ENCODE data around the gene RWDD3.

RWDD3 gene

GRCh38 chr1:95236784-95237575 is 3.0 kb downstream of the RWDD3 start:
- TF ChIP-seq CTCF (IDR thresholded peaks at IDR 0.05; ENCODE audit: insufficient read depth, low read length, poor library complexity, severe bottlenecking) (no peak), EZH2phosphoT487 (conservative IDR thresholded peaks at IDR 0.05; ENCODE audit: low read length) (no peak)
- Histone ChIP-seq H3K27ac (ENCODE audit: low read depth, low read length) (no peak overlapping the region), H3K79me2 (ENCODE audit: insufficient read depth, low read length) (0 out of 2 replicates have a peak, but pooled peaks cover 4% of the 10 kb centered on the region)

GRCh38 chr1:95237981-95238703 is 4.1 kb downstream of the RWDD3 start:
- H3K79me2 ChIP-seq (ENCODE audit: insufficient read depth, low read length): 0 out of 2 replicates have a peak, but pooled peaks cover 4% of the 10 kb centered on the region
- H2AFZ ChIP-seq (ENCODE audit: low read depth, low read length, severe bottlenecking): no peak overlapping the region
- no peak overlapping the region for H3K27ac ChIP-seq (ENCODE audit: low read depth, low read length)
- no peaks in the 10 kb centered on the region for H4K20me1 ChIP-seq (ENCODE audit: low read depth, low read length)
- no peak for TF ChIP-seq EZH2phosphoT487 (conservative IDR thresholded peaks at IDR 0.05; ENCODE audit: low read length)
- no peak for TF ChIP-seq CTCF (IDR thresholded peaks at IDR 0.05; ENCODE audit: insufficient read depth, low read length, poor library complexity, severe bottlenecking)
- no peaks in the 10 kb centered on the region for H3K9me2 ChIP-seq (replicated peaks; ENCODE audit: insufficient read depth, low read length)
- H3K4me2 ChIP-seq (ENCODE audit: low read depth, low read length, poor library complexity, severe bottlenecking): no peak overlapping the region
- H3K27me3 ChIP-seq (ENCODE audit: low read length): no peaks in the 10 kb centered on the region
- 0 out of 2 replicates have a peak, but pooled peaks cover 10% of the 10 kb centered on the region for H3K36me3 ChIP-seq (ENCODE audit: low read length)
- H3K9ac ChIP-seq (ENCODE audit: low read length): no peak overlapping the region
- no peak overlapping the region for H3K4me3 ChIP-seq (ENCODE audit: insufficient read depth, low read length, poor library complexity, severe bottlenecking)
- H3F3A ChIP-seq (ENCODE audit: insufficient read depth): no peaks in the 10 kb centered on the region
- H3K9me3 ChIP-seq (ENCODE audit: insufficient read depth, low read length): no peaks in the 10 kb centered on the region

More at GRCh38 chr1:95236784-95237575, 3.0 kb downstream of the RWDD3 start:
- 0 out of 2 replicates have a peak, but pooled peaks cover 9% of the 10 kb centered on the region for H3K36me3 ChIP-seq (ENCODE audit: low read length)
- no peaks in the 10 kb centered on the region for H4K20me1 ChIP-seq (ENCODE audit: low read depth, low read length)
- H3K27me3 ChIP-seq (ENCODE audit: low read length): no peaks in the 10 kb centered on the region
- no peaks in the 10 kb centered on the region for H3K9me2 ChIP-seq (replicated peaks; ENCODE audit: insufficient read depth, low read length)
- H3F3A ChIP-seq (ENCODE audit: insufficient read depth): no peaks in the 10 kb centered on the region
- H2AFZ ChIP-seq (ENCODE audit: low read depth, low read length, severe bottlenecking): no peak overlapping the region
- no peak overlapping the region for H3K9ac ChIP-seq (ENCODE audit: low read length)
- H3K9me3 ChIP-seq (ENCODE audit: insufficient read depth, low read length): no peaks in the 10 kb centered on the region
- no peak overlapping the region for H3K4me3 ChIP-seq (ENCODE audit: insufficient read depth, low read length, poor library complexity, severe bottlenecking)
- H3K4me2 ChIP-seq (ENCODE audit: low read depth, low read length, poor library complexity, severe bottlenecking): no peak overlapping the region

GRCh38 chr1:95245029-95245428 is 11.0 kb downstream of the RWDD3 start:
- no peak overlapping the region for H3K9ac ChIP-seq (ENCODE audit: low read length)
- H3K27ac ChIP-seq (ENCODE audit: low read depth, low read length): no peak overlapping the region
- no peak overlapping the region for H3K4me2 ChIP-seq (ENCODE audit: low read depth, low read length, poor library complexity, severe bottlenecking)
- no peak overlapping the region for H3K4me3 ChIP-seq (ENCODE audit: insufficient read depth, low read length, poor library complexity, severe bottlenecking)
- no peaks in the 10 kb centered on the region for H3K27me3 ChIP-seq (ENCODE audit: low read length)
- no peaks in the 10 kb centered on the region for H3F3A ChIP-seq (ENCODE audit: insufficient read depth)
- no peaks in the 10 kb centered on the region for H4K20me1 ChIP-seq (ENCODE audit: low read depth, low read length)
- no peaks in the 10 kb centered on the region for H3K9me2 ChIP-seq (replicated peaks; ENCODE audit: insufficient read depth, low read length)
- no peak overlapping the region for H2AFZ ChIP-seq (ENCODE audit: low read depth, low read length, severe bottlenecking)
- TF ChIP-seq EZH2phosphoT487 (conservative IDR thresholded peaks at IDR 0.05; ENCODE audit: low read length) (no peak), CTCF (IDR thresholded peaks at IDR 0.05; ENCODE audit: insufficient read depth, low read length, poor library complexity, severe bottlenecking) (no peak)
- no peaks in the 10 kb centered on the region for H3K9me3 ChIP-seq (ENCODE audit: insufficient read depth, low read length)
- H3K36me3 ChIP-seq (ENCODE audit: low read length): peaks cover 11% of the 10 kb centered on the region; the same call in 1 of the 2 replicates
- no peaks in the 10 kb centered on the region for H3K79me2 ChIP-seq (ENCODE audit: insufficient read depth, low read length)

Data from SU-DHL-6 (cell line).